ENCODE measurements around the gene ZC3H4. TPM values are rescaled to one million over a fixed set of nuclear protein-coding genes. Genes with fewer than 3 reads are reported as not detected.

The ZC3H4 gene
- total and polyA plus RNA-seq, 9 of the 15 experiments (the other 6 are each of a cell fraction or from before 2014, with no cell fraction given) = 2.2 to 75.6 (median 18.3) TPM

GRCh38 chr19:47153266-47153665, 39.7 kb upstream of the ZC3H4 start (continued):
- TF ChIP-seq UBTF (IDR thresholded peaks at IDR 0.05; ENCODE audit: borderline replicate concordance in 1 of 2, low read depth in 2 of 2, low read length in 2 of 2) (no peak), PYGO2 (tag; IDR thresholded peaks at IDR 0.05) (no peak), SP2 (IDR thresholded peaks at IDR 0.05; ENCODE audit: extremely low read depth, low read depth, low read length, poor library complexity, severe bottlenecking) (no peak), BRD4 (IDR thresholded peaks at IDR 0.05) (no peak), ZNF174 (CRISPR knock-in tag; IDR thresholded peaks at IDR 0.05) (no peak), ZNF124 (CRISPR knock-in tag; IDR thresholded peaks at IDR 0.05) (no peak), MTA2 (IDR thresholded peaks at IDR 0.05; ENCODE audit: low read depth) (no peak)

GRCh38 chr19:47152632-47153031, 39.1 kb upstream of the ZC3H4 start:
- POLR2A ChIA-PET = no interaction called here
- in situ Hi-C loops (cut with MboI) = loop anchor here (5.0 to 10.0 kb wide), 2 partner anchors 95 to 262 kb away; partner anchors contain the start of gene MEIS3
- Histone ChIP-seq H3K79me2 (ENCODE audit: control insufficient read depth, insufficient read depth, low read length) (peaks cover 56% of the 10 kb centered on the region), H3K27ac (ENCODE audit: extremely low read depth, low read depth, low read length) (no peak overlapping the region), H4K20me1 (replicated peaks; ENCODE audit: control insufficient read depth, insufficient read depth, low read length) (no peaks in the 10 kb centered on the region; the same call in 1 of the 2 replicates), H3K4me1 (replicated peaks in 1 of 2; ENCODE audit: control insufficient read depth in 2 of 2, insufficient read depth in 2 of 2, low read length in 2 of 2) (peaks cover 2 to 13% of the 10 kb centered on the region in 2 experiments; a peak in 4 of 5 replicates), H3K36me3 (ENCODE audit: control insufficient read depth, insufficient read depth, low read length) (peaks cover 93% of the 10 kb centered on the region), H3K4me2 (ENCODE audit: insufficient read depth, low read length) (no peak overlapping the region), H3K9me3 (replicated peaks; ENCODE audit: control insufficient read depth, insufficient read depth, low read depth, low read length) (no peaks in the 10 kb centered on the region), H3K9ac (ENCODE audit: insufficient read depth in 1 of 2, low read depth in 2 of 2, low read length in 2 of 2) (no peak overlapping the region), H2AFZ (ENCODE audit: low read depth, low read length) (no peak overlapping the region), H3K27me3 (ENCODE audit: control insufficient read depth in 2 of 2, insufficient read depth in 2 of 2, low read length in 2 of 2) (no peaks in the 10 kb centered on the region), H3K9me1 (ENCODE audit: control insufficient read depth, insufficient read depth, low read length) (no peaks in the 10 kb centered on the region), H3K4me3 (no peak overlapping the region)
- CTCF ChIA-PET (ENCODE audit: low intra/inter-chr PET ratio) = no interaction called here
- WGBS (ENCODE audit: insufficient coverage, low coverage, missing lambda C conversion rate) = 91% methylated on average over 2 of the region's 2 CpGs
- FAIRE-seq = no peak
- BruUV-seq (replicated peaks) = no TSS peak
- no peak for DNase-seq (ENCODE audit: extremely low read depth in 1 of 4, low spot score in 3 of 4)
- no peak for ATAC-seq
- intact Hi-C loops (cut with micrococcal nuclease) = loop anchor here (5.0 kb wide), 2 partner anchors 75 to 90 kb away; no protein-coding TSS in a partner anchor
- no peak for TF ChIP-seq PTRF (tag; IDR thresholded peaks at IDR 0.05)
- TF ChIP-seq FOXM1 (IDR thresholded peaks at IDR 0.05; ENCODE audit: low read depth) = no peak
- TF ChIP-seq FOXM1 (CRISPR knock-in tag; IDR thresholded peaks at IDR 0.05; ENCODE audit: low read depth) = no peak
- TF ChIP-seq ELF4 (CRISPR knock-in tag; IDR thresholded peaks at IDR 0.05) = no peak
- no peak for TF ChIP-seq EP300 (IDR thresholded peaks at IDR 0.05; ENCODE audit: low read length)
- TF ChIP-seq EWSR1 (IDR thresholded peaks at IDR 0.05; ENCODE audit: borderline replicate concordance, low read depth, partially characterized antibody) = no peak
- no peak for TF ChIP-seq SIN3B (IDR thresholded peaks at IDR 0.05; ENCODE audit: low read depth)
- no peak for TF ChIP-seq GATA2 (CRISPR knock-in tag; IDR thresholded peaks at IDR 0.05)
- TF ChIP-seq HMGN3 (IDR thresholded peaks at IDR 0.05; ENCODE audit: borderline replicate concordance, extremely low read depth, insufficient read length, low read depth, low read length) = no peak
- TF ChIP-seq BMI1 (IDR thresholded peaks at IDR 0.05; ENCODE audit: low read length) = no peak
- TF ChIP-seq NCOA4 (IDR thresholded peaks at IDR 0.05; ENCODE audit: partially characterized antibody) = no peak
- TF ChIP-seq DMBX1 (CRISPR knock-in tag; IDR thresholded peaks at IDR 0.05; ENCODE audit: borderline replicate concordance) = no peak
- no peak for TF ChIP-seq ATF1 (CRISPR knock-in tag; IDR thresholded peaks at IDR 0.05)
- no peak for TF ChIP-seq ATF1 (tag; IDR thresholded peaks at IDR 0.05)
- no peak for TF ChIP-seq FOXJ2 (tag; IDR thresholded peaks at IDR 0.05)
